Esophagus squamous epithelium (tissue), 5 donors: ENCODE results near the gene ACSL5. TPM values are rescaled to one million over a fixed set of nuclear protein-coding genes. Genes with fewer than 3 reads are reported as not detected.

Experiments used
- DNase-seq: peaks from one replicate; lab custom pipeline; 2025; lab: John Stamatoyannopoulos, UW
- H3K27ac ChIP-seq, 4 donors: fragments of 200-600 bp; sonication (generic); one replicate each; pipeline ENCODE4 v1.5.1; 2016 to 2019; ENCODE audit warnings: mild to moderate bottlenecking in 1 of 4
- H3K27me3 ChIP-seq, 4 donors: fragments of 200-600 bp; sonication (generic); 1 replicate in 3 of 4; 2 replicates in 1 of 4; pipeline versions ENCODE4 v1.5.1 to v1.6.0; 2017 to 2021; ENCODE audit warnings: antibody characterized with exemption in 1 of 4
- H3K36me3 ChIP-seq, 3 donors: fragments of 200-600 bp; sonication (generic); one replicate each; pipeline ENCODE4 v1.5.1; 2016 to 2019
- H3K4me1 ChIP-seq, 3 donors: fragments of 200-600 bp; sonication (generic); one replicate each; pipeline ENCODE4 v1.5.1; 2017 to 2019
- H3K4me3 ChIP-seq, 4 donors: fragments of 200-600 bp; sonication (generic); 1 replicate in 3 of 4; 2 replicates in 1 of 4; pipeline ENCODE4 v1.5.1; 2016 to 2019; ENCODE audit warnings: mild to moderate bottlenecking in 2 of 4, moderate library complexity in 1 of 4
- H3K9me3 ChIP-seq, 3 donors: fragments of 200-600 bp; sonication (generic); one replicate each; pipeline ENCODE4 v1.5.1; 2016 to 2019
- POLR2A ChIP-seq, 4 donors: fragments of 450-650 bp; IDR thresholded peaks; one replicate each; pipeline ENCODE4 v1.6.1; 2017; ENCODE audit warnings: antibody characterized with exemption in 4 of 4, mild to moderate bottlenecking in 4 of 4, moderate library complexity in 3 of 4
- WGBS, 2 donors: methylation state at CpG; one replicate each; pipeline ENCODE4 v1.1.5; 2018; 5-methylcytosine and 5-hydroxymethylcytosine counted together
- intact Hi-C: fragments of 100-400 bp; cut with DNase I; formaldehyde crosslinking; loops from one replicate; pipeline ENCODE4 v1.15.0; 2022
- total RNA-seq, 4 donors: library from RNA; depleted of rRNA; stranded (reverse); fragments of >200 nt; gene quantifications; one replicate each; pipeline ENCODE4 v1.1.0, GENCODE V29; 2016
- TF ChIP-seq, protein P1 (sequence below), 6 experiments: fragments of 450-650 bp in 4 of 6; fragments of 200-600 bp in 2 of 6; sonication (generic) in 2 of 6; IDR thresholded peaks; one replicate each; pipeline ENCODE4 v1.5.1; 2016 to 2019; ENCODE audit warnings: antibody characterized with exemption in 6 of 6, mild to moderate bottlenecking in 4 of 6, moderate library complexity in 4 of 6
- donor health status: DM: yes; HTN: yes; CAD: no.

Gene ACSL5
- total RNA-seq = 10 to 100 TPM in 2 of 4 donors, 1 to 10 TPM in 2; 5.2 to 15.9 (median 8.2) TPM

DNA sequence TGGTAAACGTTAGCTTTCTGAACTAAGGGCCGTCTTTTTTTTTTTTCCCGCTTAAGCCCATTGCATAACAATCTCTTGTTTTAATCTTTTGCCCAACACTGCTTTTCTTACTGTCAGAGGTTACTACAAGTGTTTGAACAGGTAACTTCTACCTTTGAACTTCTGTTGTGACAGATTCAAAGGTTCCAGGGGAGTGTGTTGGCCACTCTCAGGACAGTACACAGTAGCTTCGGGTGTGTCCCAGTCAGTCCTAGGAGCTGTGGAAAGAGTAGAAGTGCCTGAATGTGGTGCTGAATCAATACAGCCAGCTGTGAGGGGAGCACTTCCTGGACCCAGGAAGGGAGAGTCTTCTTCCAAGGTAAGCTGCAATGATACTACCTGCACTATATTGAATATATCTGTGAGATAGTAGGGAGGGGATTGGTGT, at the start of gene ACSL5:
Gene ACSL5, plus strand, starts transcription at position 205 of the 427 bp plus-strand sequence. CDS start 20,831 bp downstream, outside the sequence.
- H3K4me3 ChIP-seq = no peak within 1 kb of the TSS
- no peak for TF ChIP-seq POLR2A (IDR thresholded peaks at IDR 0.05)
- TF ChIP-seq, protein P1, sequence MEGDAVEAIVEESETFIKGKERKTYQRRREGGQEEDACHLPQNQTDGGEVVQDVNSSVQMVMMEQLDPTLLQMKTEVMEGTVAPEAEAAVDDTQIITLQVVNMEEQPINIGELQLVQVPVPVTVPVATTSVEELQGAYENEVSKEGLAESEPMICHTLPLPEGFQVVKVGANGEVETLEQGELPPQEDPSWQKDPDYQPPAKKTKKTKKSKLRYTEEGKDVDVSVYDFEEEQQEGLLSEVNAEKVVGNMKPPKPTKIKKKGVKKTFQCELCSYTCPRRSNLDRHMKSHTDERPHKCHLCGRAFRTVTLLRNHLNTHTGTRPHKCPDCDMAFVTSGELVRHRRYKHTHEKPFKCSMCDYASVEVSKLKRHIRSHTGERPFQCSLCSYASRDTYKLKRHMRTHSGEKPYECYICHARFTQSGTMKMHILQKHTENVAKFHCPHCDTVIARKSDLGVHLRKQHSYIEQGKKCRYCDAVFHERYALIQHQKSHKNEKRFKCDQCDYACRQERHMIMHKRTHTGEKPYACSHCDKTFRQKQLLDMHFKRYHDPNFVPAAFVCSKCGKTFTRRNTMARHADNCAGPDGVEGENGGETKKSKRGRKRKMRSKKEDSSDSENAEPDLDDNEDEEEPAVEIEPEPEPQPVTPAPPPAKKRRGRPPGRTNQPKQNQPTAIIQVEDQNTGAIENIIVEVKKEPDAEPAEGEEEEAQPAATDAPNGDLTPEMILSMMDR (IDR thresholded peaks at IDR 0.05) = no peak
- DNase-seq = no peak
- no peaks in the 10 kb centered on the region for H3K36me3 ChIP-seq
- intact Hi-C loops = no loop called here
- peak within 1 kb of the TSS in 3 of 4 donors; percentile 79 to 85 (median 81) for H3K27ac ChIP-seq
- peaks cover 9 to 34% (median 11%) of the 10 kb centered on the region in 3 donors for H3K4me1 ChIP-seq
- no peaks in the 10 kb centered on the region for H3K9me3 ChIP-seq
- 64 to 77% methylated on average over 3 to 4 of the region's 4 CpGs for WGBS, 2 donors
- no peaks in the 10 kb centered on the region for H3K27me3 ChIP-seq

DNA sequence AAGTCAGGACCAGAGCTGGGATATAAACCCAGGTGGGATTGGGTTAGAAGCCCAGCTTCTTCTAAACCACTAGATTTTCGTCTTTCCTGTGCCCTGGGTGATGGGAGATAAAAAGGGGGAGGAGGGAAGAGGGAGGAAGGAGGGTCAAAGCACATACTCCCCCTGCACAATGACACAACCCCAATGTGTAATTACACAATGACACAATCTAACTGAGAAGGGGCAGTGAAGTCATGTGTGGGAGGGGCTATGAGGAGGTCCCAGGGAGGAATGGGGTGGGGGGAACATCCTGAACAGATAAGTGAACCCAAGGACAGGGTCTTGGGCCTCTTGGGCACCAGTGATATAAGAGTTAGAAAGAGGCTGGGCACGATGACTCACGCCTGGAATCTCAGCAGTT, 46.2 kb upstream of the ACSL5 start:
- Histone ChIP-seq H3K9me3 (no peaks in the 10 kb centered on the region), H3K4me1 (peaks cover 0 to 8% (median 0%) of the 10 kb centered on the region in 3 donors), H3K27me3 (no peaks in the 10 kb centered on the region), H3K36me3 (no peaks in the 10 kb centered on the region), H3K27ac (no peak overlapping the region), H3K4me3 (no peak overlapping the region)
- intact Hi-C loops = no loop called here
- TF ChIP-seq, protein P1 (IDR thresholded peaks at IDR 0.05) = no peak
- no peak for TF ChIP-seq POLR2A (IDR thresholded peaks at IDR 0.05)
- no peak for DNase-seq
- 79 to 81% methylated on average over 3 of the region's 3 CpGs for WGBS, 2 donors

DNA sequence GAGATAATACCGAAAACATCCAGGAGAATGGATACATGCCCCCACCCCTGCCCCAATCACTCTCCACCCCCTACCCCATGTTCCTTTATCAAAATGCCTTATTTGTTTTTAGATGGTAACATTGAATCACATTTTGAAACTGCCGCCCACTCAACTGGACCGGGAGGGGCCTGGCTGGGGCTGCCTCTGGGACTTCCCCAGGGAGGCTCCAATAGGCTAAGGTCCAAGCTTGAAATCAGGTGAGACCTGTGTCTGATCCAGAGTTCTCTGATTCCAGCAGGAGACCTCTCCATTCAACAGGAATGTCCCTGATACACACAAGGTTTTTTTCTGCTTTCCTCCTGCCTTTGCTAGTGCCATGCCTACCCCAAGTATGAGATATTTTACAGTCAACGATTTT, 43.8 kb upstream of the ACSL5 start:
- 35 to 39% methylated on average over 3 to 4 of the region's 4 CpGs for WGBS, 2 donors
- H3K27ac ChIP-seq = no peak overlapping the region
- DNase-seq = no peak
- no peak for TF ChIP-seq POLR2A (IDR thresholded peaks at IDR 0.05)
- TF ChIP-seq, protein P1 (IDR thresholded peaks at IDR 0.05) = no peak
- no peaks in the 10 kb centered on the region for H3K9me3 ChIP-seq
- H3K27me3 ChIP-seq = no peaks in the 10 kb centered on the region
- intact Hi-C loops = no loop called here
- no peak overlapping the region for H3K4me3 ChIP-seq
- no peaks in the 10 kb centered on the region for H3K36me3 ChIP-seq
- peaks cover 0 to 8% (median 0%) of the 10 kb centered on the region in 3 donors for H3K4me1 ChIP-seq

DNA sequence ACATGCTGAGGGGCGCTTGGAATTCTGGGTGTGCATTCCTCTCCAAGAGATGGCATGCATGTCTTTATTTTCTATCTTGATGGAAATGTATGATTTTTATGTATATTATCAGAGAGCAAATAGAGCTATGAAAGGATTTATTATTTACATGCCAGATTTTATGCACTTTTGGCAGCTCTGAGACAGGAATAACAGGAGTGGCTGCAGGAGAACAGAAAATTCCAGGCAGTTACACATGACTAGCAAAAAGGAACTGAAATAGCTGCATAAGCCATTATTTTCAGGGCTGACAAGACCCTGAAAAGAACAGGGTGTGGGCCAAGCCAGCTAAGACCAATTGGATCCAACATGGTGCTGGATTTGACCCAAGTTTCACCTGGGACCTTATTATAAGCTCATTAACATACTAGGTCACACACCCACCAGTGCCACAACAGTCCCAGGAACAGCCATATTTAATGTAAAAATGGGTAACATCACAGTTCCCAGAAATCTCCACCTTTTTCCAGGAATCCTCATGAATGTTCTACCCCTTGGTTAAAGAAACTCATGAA, 43.2 kb upstream of the ACSL5 start:
- Histone ChIP-seq H3K27me3 (no peaks in the 10 kb centered on the region), H3K9me3 (no peaks in the 10 kb centered on the region), H3K27ac (no peak overlapping the region), H3K4me1 (peaks cover 0 to 8% (median 0%) of the 10 kb centered on the region in 3 donors), H3K4me3 (no peak overlapping the region), H3K36me3 (no peaks in the 10 kb centered on the region)
- DNase-seq = no peak
- intact Hi-C loops = no loop called here
- TF ChIP-seq, protein P1 (IDR thresholded peaks at IDR 0.05) = no peak
- TF ChIP-seq POLR2A (IDR thresholded peaks at IDR 0.05) = no peak
- WGBS, 2 donors = 47 to 73% methylated on average over 1 of the region's 1 CpG

DNA sequence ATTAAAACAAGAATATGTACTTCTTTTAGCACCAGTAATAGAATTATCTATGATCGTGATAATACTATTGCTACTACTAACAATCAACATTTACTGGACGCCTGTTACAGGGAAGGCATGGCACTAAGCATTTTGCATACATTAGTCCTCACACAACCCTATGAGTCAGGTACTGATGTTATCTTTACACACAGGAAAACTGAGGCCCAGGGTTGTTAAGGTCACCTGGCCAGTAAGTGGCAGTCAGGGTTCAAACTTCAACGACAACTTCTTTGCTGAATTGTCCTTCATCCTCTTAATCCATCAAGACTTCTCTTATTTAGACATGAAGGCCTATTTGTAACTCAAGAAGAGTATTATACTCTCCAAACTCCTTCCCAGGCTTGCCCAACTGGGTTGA, 41.9 kb upstream of the ACSL5 start:
- Histone ChIP-seq H3K27ac (no peak overlapping the region), H3K27me3 (no peaks in the 10 kb centered on the region), H3K4me1 (peaks cover 0 to 8% (median 0%) of the 10 kb centered on the region in 3 donors), H3K9me3 (no peaks in the 10 kb centered on the region), H3K4me3 (no peak overlapping the region), H3K36me3 (no peaks in the 10 kb centered on the region)
- intact Hi-C loops = no loop called here
- DNase-seq = no peak
- TF ChIP-seq, protein P1 (IDR thresholded peaks at IDR 0.05) = no peak
- TF ChIP-seq POLR2A (IDR thresholded peaks at IDR 0.05) = no peak
- 86 to 89% methylated on average over 3 of the region's 3 CpGs for WGBS, 2 donors
